Mammary epithelial cell (primary cell): ENCODE measurements around the gene ABCC1.

Source experiments
- EZH2 ChIP-seq: IDR thresholded peaks from 2 replicates; pipeline ENCODE4 v1.6.1; 2012; ENCODE audit warnings: low read length, inconsistent platforms, borderline replicate concordance
- TF ChIP-seq, protein P1 (sequence below), 2 donors: IDR thresholded peaks in 1 of 2; conservative IDR thresholded peaks in 1 of 2; 2 replicates each; pipeline ENCODE4 v1.5.1; 2011 to 2012; ENCODE audit warnings: inconsistent platforms in 2 of 2, low read length in 2 of 2, mild to moderate bottlenecking in 2 of 2, control low read depth in 1 of 2, low read depth in 1 of 2; ENCODE audit not compliant: insufficient read depth in 1 of 2; ENCODE audit errors: extremely low read depth in 1 of 2

DNA sequence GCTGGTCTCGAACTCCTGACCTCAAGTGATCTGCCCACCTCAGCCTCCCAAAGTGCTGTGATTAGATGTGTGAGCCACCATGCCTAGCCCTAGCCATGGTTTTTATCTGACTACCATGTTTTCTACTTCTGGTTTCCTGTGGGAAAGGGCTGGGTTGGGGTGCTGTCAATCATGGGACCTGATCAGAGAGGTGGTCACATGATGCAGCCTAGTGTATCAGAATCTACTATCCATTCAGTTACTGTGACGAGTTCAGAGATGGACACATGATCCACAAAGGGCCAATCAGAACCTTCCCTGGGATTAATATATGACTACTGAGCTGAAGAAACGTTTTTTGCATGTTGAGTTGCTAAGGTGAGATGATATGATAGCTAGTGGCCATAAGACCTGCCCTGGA is 214.8 kb downstream of the ABCC1 start:
- TF ChIP-seq, protein P1, sequence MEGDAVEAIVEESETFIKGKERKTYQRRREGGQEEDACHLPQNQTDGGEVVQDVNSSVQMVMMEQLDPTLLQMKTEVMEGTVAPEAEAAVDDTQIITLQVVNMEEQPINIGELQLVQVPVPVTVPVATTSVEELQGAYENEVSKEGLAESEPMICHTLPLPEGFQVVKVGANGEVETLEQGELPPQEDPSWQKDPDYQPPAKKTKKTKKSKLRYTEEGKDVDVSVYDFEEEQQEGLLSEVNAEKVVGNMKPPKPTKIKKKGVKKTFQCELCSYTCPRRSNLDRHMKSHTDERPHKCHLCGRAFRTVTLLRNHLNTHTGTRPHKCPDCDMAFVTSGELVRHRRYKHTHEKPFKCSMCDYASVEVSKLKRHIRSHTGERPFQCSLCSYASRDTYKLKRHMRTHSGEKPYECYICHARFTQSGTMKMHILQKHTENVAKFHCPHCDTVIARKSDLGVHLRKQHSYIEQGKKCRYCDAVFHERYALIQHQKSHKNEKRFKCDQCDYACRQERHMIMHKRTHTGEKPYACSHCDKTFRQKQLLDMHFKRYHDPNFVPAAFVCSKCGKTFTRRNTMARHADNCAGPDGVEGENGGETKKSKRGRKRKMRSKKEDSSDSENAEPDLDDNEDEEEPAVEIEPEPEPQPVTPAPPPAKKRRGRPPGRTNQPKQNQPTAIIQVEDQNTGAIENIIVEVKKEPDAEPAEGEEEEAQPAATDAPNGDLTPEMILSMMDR (conservative IDR thresholded peaks at IDR 0.05 in 1 of 2, IDR thresholded peaks at IDR 0.05 in 1 of 2; ENCODE audit: extremely low read depth in 1 of 2, insufficient read depth in 1 of 2, low read depth in 1 of 2, low read length in 2 of 2): no peak
- TF ChIP-seq EZH2: no peak
